ENCODE results near the gene CALHM3. TPM values are rescaled to one million over a fixed set of nuclear protein-coding genes. Genes with fewer than 3 reads are reported as not detected.

Gene CALHM3
- polyA plus RNA-seq, 10 donors = not detected

DNA sequence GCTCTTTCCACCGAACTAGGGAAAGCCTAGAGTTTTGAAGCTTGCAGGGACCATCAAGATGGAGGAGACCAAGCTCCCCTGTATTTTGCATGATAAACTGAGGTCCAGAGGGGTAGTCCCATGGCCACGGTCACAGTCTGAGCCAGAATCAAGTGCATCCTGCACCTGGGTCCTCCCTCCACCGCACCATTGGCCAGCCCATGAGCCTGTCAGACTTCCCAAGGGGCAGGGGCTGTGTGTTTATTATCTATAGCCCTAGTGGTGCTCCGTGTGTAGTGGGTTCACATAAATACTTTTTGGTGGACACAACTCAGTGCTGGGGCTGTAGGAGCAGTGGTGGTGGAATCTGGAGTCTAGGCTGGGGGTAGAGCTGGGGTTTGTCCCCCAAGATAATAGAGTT lies 3.6 kb downstream of the CALHM3 start:
- no peak for DNase-seq

DNA sequence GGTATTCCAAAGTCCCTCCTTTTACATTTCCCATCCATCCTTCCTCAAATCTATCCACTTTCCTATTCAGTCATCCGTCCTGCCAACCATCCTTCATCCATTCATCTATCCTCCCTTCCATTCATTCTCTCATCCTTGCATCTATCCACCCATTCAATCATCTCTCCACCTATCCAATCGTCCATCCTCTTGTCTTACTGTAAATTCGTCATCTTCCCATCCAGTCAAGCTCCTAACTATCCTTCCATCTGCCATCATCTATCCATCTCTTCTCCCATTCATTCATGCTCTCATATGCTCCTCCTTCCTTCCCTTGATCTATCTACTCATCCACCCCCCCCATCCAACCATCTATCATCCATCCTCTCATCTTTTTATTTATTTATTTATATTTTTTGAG lies 5.0 kb downstream of the CALHM3 start:
- no peak for DNase-seq

DNA sequence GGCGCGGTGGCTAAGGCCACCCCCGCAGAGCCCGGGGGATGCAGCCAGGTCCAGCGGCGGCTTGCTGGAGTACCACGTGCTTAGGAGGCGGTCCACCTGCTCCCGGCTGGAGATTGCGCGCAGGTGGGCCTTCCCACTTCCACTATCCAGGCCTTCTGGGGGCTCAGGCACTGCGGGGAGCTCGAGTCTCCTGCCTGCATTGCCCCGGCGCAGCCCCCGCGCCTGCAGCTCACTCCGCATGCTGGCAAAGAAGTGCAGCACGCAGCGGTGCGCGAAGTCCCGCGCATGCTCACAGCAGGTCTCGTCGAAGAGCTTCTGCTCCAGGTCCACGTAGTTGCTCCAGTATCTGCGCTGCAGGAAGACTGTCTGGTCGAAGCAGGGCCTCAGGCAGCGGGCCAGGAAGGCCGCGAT lies 5.8 kb downstream of the CALHM3 start:
- DNase-seq = peak in 1 of 3 donors; percentile 56

DNA sequence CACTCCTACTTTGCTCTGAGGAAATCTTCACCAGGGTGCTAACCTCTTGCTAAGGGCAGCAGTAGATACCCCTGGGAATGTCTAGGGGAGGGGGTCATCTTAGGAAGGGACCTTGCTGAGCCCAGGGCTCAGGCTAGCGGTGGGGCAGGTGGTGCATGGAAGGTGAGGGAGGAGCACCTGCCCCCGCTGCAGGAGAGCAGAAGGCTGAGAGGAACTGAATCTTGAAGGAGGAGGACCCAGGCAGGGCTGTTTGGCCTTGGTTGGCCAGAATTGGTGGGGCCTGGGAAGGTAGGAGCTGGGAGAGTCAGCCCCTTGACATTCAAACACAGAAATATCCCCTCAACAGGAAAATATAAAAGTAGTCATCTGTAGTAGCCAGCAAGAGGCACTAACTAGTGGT lies 7.0 kb downstream of the CALHM3 start:
- no peak for DNase-seq

DNA sequence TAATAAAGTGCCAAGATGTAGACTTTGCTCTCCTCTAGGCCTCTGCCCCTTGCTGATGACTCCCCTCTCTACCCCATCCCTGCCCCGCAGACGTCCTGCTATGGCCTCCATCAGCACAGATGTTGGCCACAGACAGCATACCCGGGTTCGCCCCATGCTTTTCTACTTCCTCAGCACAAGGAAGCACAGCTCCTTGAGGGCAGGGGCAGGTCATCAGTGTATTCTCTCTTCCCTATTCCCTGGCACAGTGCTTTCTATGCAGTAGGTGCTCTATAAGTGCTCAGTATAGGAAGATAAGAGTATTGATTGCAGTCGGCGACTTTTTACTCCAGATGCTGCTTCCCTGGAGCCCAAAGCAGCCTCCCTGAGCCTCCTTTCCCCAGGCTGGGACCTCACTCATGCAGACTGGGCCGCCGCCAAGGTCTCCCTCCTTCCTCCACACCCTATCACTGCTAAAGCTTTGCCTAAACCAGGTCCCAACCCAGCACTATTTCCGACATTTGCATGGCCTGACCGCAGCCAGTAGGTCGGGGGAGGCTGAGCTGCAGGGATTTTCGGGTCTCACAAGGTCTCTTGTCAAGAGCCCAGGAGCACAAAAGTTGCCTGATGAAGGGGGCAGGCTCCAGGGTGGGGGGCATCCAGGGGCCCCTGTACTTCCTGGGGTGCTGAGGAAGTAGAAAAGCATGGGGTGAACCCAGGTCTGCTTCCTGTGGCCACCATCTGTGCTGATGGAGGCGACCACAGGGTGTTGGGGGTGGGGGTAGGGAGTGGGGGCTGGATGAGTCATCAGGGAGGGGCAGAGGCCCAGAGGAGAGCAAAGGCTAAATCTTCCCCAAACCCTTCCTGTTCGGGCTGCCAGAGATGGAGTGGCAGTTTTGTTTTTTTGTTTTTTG lies 8.0 kb downstream of the CALHM3 start:
- peak in 1 of 3 donors; percentile 32 for DNase-seq

DNA sequence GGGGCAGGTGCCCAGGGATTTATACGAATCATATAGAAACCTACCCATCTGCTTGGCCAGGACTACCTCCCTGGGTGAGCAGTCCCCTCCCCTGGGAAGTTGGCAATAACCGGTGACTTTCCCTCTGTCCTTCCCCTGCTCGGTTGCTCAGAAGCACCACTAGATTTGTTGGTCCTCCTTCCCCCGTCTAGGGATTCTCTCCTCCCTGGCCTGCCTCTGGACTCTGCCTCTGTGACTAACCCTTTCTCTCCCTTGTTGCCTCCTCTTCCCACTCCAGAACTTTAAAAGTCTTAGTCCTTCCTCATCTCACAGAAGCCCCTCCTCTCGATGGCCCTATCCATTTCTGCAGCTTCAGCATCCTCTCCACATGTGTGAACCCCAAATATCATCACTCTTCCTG lies 9.8 kb downstream of the CALHM3 start:
- DNase-seq = no peak

DNA sequence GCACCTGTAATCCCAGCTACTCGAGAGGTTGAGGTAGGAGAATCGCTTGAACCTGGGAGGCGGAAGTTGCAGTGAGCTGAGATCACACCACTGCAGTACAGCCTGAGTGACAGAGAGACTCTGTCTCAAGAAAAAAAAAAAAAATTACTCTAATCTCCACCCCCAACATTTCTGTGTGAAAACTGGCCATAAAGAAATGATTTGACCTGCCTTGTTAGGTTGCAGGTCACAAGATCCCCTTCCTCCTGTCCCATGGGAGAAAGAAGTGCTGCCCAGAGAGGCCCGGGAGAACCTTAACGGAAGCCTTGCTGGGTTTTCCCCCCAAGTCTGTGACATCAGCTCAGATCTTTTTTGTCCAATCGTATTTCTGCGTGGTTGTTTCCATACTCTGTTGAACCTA lies 11.6 kb downstream of the CALHM3 start:
- no peak for DNase-seq

DNA sequence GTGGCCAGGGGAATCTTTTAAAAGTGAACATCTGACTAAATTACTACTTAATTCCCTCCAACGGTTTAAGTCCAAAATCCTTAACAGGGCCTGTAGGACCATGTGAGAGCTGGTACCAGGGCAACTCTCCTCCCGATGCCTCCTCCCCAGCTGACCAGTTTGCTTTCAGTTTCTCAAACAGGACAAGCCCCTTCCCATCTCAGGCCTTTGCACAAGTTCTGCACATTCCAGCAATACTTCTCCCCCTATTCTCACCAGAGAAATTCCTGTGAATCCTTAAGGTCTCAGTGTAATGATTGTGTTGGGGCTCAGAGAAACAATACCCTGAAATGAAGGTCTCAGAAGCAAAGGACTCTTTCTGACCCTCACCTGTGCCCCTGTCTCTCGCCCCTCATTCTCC lies 12.3 kb downstream of the CALHM3 start:
- DNase-seq = no peak

DNA sequence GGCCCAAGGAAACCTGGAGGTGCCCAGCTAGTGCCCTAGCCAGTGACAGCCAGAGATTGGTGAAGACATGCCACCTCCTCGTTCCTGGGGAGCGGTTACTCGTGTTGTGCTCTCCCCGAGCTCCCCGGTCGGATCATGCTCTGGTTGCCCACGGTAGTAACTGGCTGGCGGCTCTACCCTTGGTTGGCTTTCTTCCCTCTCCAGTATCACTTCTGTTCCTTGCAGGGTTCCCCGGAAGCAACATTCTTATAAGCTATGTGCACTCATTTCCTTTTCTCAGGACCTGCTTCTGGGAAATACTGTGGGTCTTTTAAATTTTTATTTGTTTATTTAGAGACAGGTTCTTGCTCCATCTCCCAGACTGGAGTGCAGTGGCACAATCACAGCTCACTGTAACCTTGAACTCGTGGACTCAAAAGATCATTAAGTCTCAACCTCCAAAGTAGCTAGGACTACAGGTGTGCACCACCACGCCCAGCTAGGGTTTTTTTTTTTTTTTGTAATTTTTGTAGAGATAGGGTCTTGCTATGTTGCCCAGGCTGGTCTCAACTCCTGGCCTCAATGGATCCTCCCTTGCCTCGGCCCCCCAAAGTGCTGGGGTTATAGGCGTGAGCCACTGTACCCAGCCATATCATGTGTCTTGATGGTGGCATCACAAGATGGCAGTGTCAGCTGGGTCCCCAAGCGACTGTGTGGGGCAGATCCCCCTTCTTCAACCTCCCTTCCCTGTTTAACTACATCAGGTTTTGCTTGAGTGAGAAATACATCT lies 13.4 kb downstream of the CALHM3 start:
- no peak for DNase-seq

DNA sequence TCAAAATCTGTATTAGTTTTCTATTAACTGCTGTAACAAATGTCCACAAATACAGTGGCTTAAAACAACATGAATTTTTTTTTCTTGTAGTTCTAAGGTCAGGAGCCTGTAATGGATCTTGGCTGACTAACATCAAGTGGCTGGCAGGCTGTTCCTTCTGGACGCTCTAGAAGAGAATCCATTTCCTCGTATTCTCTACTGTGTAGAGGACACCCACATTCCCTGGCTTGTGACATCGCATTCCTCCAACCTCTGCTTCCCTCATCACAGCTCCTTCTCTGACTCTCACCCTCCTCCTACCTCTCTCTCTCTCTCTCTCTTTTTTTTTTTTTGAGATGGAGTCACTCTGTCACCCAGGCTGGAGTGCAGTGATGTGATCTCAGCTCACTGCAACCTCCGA lies 15.5 kb downstream of the CALHM3 start:
- no peak for DNase-seq

DNA sequence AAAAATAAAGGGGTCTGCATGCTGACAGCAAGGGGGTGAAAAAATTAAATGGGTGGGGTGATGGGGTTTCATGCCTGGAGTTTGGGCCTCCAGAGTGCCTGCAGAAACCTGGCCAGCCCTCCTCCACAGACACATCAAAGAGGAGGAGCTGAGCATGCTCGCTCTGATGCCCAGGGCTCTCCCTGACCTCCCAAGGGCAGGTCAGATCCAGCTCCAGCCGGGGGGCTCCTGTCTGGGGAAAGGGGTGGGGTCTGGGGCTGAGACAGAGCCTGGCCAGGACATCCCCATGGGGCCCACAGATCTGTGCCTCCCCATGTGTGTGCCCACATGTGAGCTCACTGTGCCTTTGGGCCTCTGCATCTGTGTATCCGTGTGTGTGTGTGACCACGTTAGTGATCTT lies 19.4 kb downstream of the CALHM3 start:
- no peak for DNase-seq

DNA sequence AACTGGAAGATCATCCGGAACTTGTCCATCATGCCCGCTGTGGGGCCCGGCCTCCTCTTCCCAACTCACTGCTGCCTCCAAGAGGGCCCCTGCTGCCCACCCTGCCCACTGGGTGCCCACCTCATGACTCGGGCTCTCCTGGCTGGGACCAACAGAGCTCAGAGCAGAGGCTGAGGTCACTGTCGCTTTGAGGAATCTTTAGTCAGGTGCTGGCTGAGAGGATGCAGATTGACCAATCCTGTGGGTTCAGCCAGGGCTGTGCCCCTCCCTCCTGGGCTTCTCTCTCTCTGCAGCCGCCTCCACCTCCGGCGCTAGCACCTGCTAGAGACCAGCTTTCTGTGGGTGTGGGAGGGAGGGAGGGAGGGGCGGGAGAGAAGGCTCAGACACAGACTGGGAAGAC lies 20.3 kb downstream of the CALHM3 start, which contains the start of gene CALHM1:
CALHM1 (minus strand) TSS at position 181 of the 400 bp plus-strand sequence; CDS start at position 32, 149 bp downstream.
- DNase-seq = no peak

DNA sequence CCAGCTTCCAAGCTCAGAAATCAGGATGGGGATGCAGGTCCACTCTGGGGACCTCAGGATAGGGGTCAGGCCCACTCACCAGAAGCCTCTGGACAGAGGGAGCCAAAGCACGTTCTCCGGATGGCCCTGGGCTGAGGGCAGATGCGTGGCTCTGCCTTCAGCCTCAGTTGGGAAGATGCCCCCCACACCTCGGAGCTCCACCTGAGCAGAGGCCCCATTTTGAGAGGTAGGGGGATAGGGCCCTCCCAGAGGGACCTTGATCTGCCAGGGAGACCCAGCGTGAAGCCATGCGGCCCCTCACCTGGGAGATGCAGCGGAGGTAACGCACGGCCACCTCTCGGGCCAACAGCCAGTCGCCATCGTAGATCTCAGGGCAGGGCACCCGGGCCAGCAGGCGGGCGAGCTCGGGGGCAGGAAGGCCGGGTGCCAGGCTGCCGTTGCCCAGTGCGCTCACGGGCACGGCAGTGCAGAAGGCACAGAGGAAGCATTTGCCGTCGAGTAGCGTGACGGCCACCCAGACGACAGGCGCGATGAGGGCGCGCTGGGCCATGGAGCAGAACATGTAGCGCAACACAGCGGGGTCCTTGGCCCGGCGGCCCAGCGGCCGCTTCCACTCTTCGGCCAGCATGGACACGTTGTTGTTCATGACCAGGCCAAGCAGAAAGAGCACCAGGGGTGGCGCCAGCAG lies 21.0 kb downstream of the CALHM3 start:
- DNase-seq = no peak

DNA sequence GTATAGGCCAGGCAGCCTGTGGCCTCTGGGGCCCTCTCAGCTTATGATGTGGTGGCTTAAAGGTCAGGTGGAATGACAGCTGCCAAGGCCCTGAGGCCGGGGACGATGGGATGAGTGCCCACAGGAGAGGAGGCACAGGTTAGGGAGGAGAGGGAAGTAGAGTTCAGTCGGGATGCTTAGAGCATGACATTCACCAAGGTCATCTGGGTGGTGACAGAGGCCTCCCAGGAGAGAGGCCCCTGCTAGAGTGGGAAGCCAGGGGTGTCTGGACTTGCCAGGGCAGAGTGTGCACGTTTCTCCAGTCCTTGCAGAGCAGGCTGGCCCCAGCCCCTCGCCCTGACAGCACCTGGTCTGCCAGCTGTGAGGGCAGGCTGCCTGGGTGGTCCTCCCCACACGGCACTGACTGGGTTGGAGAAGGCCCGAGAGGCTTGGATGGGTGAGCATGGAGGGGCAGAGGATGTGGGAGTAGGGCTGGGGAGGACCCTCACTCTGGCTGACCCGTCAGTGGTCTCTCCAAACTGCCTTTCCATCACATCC lies 21.8 kb downstream of the CALHM3 start:
- no peak for DNase-seq

DNA sequence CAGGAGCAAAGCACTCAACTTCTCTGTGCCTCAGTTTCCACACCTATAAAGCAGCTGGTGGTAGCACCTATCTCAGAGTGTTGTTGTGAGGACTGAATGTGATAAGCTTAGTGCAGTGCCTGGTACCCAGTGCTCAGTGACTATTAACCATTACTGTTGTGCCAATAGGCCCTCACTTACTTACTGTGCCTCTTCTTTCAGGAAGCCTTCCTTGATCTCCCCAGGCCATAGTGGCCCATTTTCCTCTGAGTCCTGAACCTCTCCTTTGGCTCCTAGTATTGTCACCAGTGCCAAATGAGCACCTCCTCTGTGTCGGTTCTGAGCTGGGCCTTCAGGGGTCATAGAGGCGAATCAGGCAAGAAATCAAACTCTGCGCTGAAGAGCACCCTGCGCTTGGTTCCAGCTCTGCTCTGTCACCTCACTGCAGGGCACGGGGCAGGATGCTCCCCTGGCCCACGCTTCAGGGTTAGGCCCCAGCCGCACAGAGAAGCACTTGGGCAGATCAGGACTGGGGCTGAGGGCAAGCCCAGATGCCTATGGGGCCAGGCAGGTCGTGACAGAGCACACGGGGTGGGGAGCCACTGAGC lies 22.9 kb downstream of the CALHM3 start:
- no peak for DNase-seq

DNA sequence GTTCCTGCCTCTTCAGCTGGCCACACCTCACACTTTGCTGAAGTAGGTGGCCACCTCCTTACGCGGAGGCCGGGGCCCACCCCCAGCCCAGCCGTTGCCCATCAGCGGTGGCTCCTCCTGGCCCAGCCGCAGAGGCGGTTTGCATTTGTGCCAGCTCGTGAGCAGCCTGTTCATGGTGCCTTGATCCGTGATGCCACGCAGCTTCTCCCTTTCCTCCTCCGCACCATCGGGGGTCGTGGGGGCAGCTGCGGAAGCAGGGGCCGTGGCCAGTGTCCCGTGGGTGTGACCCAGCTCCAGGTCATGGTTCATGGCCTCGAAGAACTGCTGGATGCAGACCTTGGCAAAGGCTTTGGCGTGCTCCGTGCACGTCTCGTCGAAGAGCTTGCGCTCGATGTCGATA lies 23.8 kb downstream of the CALHM3 start:
- DNase-seq = no peak

DNA sequence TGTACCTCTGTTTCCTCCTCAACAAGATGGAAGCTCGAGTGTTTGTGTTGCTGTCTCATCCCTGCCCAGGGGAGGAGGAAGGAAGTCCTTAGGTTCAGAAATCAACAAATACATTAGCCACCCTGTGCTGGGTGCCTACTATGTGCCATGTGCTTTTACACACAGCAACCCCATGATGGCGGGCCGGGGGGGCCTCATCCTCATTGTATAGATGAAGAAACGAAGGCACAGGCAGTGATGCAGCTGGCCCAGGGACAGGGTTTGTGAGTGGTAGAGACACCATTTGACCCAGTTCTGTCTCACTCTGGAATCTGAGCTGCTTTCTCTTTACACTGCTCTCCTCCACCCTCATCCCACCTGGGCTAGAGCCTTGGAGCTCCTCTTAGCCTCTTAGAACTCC lies 25.0 kb downstream of the CALHM3 start:
- no peak for DNase-seq

DNA sequence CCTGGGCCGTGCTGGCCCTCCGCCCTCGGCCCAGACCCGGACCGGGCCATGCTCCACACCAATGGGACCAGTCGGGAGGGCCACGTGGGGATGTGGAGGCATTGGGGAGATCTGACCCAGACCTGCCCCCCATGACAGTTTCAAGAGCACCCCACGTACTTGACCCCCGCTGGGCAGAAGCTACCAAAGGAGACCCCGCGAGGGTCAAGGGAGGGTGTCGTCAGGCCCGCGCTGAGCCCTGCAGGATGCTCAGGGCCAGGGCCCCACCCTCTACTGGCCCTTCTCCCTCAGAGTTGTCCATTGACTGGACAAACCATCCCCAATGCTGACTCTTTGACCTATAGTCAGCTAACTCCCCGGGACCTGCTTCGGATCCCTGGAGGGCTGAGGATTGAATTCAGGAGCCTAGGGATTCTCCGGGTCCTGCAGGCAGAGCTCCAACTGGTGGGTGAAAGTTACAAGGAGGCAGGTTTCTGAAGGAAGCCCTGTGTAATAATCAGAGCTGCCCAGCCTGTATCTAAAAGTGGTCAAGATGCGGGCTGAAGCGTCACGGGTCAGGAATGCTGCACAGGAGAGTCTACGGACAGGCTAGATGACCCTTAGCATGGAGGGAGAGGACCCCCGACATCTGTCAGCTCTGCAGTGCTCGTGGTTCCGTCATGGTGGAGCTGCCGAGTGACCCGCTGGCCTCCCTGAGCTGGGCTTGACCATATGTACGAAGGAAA lies 26.4 kb downstream of the CALHM3 start:
- DNase-seq = no peak

DNA sequence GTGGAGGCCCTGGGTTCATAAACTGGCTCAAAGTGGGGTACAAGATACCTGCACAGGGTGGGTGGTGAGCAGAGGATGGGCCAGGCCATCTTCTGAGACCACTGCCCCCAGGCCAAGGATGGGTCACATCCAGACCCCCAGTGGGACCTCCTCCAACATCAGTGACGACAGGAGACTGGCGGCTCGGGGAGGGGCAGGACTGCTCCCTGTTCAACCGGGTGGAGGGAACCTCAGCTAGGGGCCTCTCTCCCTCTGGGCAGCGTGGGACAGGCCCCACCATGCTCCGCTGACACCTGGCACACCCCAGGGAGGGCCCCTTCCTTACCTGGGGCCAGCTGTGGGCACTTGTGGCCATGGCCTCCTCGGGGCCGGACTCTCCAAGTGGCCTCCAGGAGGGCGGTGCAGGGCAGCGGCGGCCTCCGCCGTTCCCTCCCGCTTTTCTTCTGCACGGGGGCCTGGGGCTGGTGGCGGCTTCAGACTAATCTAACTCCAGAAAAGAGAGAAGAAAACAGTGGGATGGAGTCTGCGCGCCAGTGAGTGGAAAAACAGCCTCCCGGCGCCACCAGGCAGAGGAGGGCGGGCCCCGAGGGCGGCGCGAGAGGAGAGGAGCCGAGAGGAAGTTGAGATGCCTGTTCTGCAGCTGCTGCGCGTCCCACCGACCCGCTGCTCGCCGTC lies 27.1 kb downstream of the CALHM3 start, which contains the start of gene CALHM2:
CALHM2 (minus strand) TSS at position 540 of the 675 bp plus-strand sequence. CDS start 2,429 bp downstream, outside the sequence.
- DNase-seq = peak; percentile 45 to 92 (median 76)

Measured in muscle of back (tissue), 11 donors.